ENCODE results near the gene ZMAT5.
A peak's percentile ranks its signal among the peaks of the same experiment; 100 is the strongest.
"Not testable (repeated sequence)": the region's sequence is repeated elsewhere in the genome, so short reads cannot be mapped to it uniquely, and the experiment has no call there.

Gene ZMAT5

GRCh38 chr22:29784451-29785361, 17.9 kb upstream of the ZMAT5 start:
- DNase-seq, result no peak

GRCh38 chr22:29782061-29782845, 15.4 kb upstream of the ZMAT5 start:
- DNase-seq, result no peak

GRCh38 chr22:29780748-29781676, 14.2 kb upstream of the ZMAT5 start:
- no peak for DNase-seq

GRCh38 chr22:29780220-29780619, 13.4 kb upstream of the ZMAT5 start:
- DNase-seq, result no peak

- DNase-seq, result no peak
Measured at GRCh38 chr22:29773233-29773632, 6.4 kb upstream of the ZMAT5 start.

GRCh38 chr22:29772170-29772641, 5.4 kb upstream of the ZMAT5 start:
- no peak for DNase-seq

- DNase-seq, result no peak
Measured at GRCh38 chr22:29769723-29770321, 3.0 kb upstream of the ZMAT5 start.

GRCh38 chr22:29768052-29768693, 1.4 kb upstream of the ZMAT5 start:
- DNase-seq, result no peak

- peak; percentile 95 for DNase-seq
Measured at GRCh38 chr22:29767171-29768051, 604 bp upstream of the ZMAT5 start, which contains the start of gene UQCR10. UQCR10 (plus strand) TSS chr22:29767369; CDS start chr22:29767399, 30 bp downstream.

GRCh38 chr22:29765905-29766631, 739 bp downstream of the ZMAT5 start:
- peak; percentile 34 for DNase-seq

GRCh38 chr22:29762263-29762662, 4.5 kb downstream of the ZMAT5 start:
- DNase-seq, result no peak

- no peak for DNase-seq
Measured at GRCh38 chr22:29758959-29759358, 7.8 kb downstream of the ZMAT5 start.

- no peak for DNase-seq
Measured at GRCh38 chr22:29758068-29758622, 8.7 kb downstream of the ZMAT5 start.

- DNase-seq, result no peak
Measured at GRCh38 chr22:29757096-29757495, 9.7 kb downstream of the ZMAT5 start.

- DNase-seq, result no peak
Measured at GRCh38 chr22:29756341-29756740, 10.5 kb downstream of the ZMAT5 start.

GRCh38 chr22:29755889-29756288, 10.9 kb downstream of the ZMAT5 start:
- no peak for DNase-seq

GRCh38 chr22:29754658-29755395, 12.0 kb downstream of the ZMAT5 start:
- not testable (repeated sequence) for DNase-seq

- no peak for DNase-seq
Measured at GRCh38 chr22:29753808-29754657, 12.8 kb downstream of the ZMAT5 start.

Measured in activated naive CD4-positive, alpha-beta T cell treated with anti-CD3 and anti-CD28 coated beads, Interleukin-2, amount 50 U/mL, for 16 hours (primary cell).